HG02610 (cell line): ENCODE data around the gene SH3BP1.
"Not testable (repeated sequence)": the region's sequence is repeated elsewhere in the genome, so short reads cannot be mapped to it uniquely, and the experiment has no call there.

Source experiments
- ATAC-seq: cut with Tn5 transposase; IDR thresholded peaks from one replicate; pipeline ENCODE4 v1.9.1; 2021; ENCODE audit warnings: mild to moderate bottlenecking, moderate library complexity; ENCODE audit not compliant: unreplicated experiment

The SH3BP1 gene

DNA sequence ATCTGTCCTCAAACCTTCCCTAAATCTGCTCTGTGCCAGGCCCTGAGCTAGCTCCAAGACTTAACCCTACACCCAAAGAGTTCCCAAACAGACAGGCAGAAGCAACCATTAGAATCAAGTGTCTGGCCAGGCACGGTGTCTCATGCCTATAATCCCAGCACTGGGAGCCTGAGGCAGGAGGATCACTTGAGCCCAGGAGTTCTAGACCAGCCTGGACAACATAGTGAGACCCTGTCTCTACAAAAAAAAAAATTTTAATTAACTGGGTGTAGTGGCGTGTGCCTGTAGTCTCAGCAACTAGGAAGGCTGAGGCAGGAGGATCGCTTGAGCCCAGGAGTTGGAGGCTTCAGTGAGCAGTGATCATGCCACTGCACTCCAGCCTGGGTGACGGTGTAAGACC lies 17.1 kb downstream of the SH3BP1 start:
- not testable (repeated sequence) for ATAC-seq

DNA sequence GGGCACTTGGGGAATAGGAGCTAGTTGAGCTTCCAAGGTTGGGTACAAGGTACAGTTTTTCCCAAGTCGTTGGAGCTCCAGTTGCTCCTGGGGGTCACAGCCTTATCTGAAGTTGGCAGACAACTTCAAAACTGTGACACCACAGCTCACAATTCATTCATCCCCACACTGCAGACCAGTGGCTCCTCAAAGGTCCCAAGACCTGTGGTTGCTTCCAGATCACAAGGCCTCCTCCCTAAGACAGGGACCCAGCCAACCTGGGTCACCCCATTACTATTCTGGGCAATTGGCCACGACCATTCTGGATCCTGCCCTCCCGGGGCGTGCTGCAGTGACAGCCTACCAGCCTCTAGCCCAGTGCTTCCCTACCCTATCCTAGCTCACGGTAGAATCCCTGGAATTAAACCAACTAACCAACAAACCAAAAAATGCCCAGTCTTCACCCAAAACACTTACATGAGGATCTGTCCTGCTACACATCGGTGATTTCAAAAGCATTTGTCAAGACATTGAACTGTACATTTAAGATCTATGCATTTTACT lies 18.2 kb downstream of the SH3BP1 start:
- ATAC-seq, result no peak

DNA sequence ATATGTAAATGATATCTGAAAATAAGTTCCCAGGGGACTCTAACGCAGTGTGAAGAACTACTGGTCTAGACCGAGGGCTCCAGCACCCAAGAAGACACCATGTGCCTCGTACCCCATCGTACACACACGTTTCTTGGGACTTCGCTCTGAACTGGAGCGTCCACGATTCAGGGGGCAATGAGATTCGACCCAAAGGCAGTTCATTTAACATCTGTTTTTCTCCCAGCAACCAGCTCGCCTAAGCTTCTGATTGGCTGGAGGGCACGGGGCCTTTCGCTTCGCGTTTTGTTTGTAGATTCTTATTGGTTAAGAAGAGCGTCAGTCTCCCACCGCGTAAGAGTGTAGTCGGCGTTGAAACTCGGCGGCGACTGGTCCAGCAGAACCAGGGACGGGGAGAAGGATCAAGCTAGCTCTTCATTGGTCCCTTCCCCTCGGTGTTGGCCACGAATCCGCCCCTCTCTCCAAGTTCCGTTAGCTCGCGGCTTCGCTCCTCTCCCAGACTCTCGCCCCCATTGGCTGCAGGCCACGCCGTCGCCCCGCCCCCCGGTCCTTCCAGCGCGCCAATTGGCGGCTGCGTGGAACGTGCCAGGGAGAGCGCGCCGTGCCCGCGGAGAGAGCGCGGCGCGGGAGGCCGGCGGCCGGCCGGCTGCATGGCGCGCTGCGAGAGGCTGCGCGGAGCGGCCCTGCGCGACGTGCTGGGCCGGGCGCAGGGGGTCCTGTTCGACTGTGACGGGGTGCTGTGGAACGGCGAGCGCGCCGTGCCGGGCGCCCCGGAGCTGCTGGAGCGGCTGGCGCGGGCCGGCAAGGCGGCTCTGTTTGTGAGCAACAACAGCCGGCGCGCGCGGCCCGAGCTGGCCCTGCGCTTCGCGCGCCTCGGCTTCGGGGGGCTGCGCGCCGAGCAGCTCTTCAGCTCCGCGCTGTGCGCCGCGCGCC lies 18.9 kb downstream of the SH3BP1 start, which contains the start of gene PDXP:
Gene PDXP (plus strand): TSS at position 591 of the 933 bp plus-strand sequence. CDS start 60 bp downstream, at position 651.
- ATAC-seq, result peak; percentile 73

DNA sequence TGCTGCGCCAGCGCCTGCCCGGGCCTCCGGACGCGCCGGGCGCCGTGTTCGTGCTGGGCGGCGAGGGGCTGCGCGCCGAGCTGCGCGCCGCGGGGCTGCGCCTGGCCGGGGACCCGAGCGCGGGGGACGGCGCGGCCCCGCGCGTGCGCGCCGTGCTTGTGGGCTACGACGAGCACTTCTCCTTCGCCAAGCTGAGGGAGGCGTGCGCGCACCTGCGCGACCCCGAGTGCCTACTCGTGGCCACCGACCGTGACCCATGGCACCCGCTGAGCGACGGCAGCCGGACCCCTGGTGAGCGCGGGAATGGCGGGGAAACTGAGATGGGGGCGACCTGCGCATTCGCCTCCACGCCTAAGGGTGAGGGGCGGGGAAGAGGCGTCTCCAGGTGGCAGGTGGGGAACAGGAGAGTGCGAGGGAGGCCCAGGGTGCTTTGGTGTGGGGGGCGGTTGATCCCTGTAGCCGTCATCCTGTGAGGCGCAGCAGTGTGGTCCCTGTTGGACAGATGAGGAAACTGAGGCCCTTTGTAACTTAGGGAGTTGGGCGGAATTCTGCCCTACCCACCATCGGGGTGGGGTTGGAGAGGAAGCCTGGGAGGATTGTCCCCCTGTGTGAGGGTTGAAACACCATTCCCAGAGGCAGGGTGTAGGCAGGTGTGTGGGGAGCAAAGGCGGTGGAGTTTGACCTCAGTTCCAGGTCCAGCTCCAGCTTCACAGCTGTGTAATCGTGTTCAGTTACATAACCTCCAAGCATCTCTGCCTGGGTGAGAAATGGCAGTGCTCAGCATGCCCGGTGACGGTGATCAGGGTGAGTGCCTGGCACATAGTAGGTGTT lies 19.8 kb downstream of the SH3BP1 start:
- no peak for ATAC-seq

DNA sequence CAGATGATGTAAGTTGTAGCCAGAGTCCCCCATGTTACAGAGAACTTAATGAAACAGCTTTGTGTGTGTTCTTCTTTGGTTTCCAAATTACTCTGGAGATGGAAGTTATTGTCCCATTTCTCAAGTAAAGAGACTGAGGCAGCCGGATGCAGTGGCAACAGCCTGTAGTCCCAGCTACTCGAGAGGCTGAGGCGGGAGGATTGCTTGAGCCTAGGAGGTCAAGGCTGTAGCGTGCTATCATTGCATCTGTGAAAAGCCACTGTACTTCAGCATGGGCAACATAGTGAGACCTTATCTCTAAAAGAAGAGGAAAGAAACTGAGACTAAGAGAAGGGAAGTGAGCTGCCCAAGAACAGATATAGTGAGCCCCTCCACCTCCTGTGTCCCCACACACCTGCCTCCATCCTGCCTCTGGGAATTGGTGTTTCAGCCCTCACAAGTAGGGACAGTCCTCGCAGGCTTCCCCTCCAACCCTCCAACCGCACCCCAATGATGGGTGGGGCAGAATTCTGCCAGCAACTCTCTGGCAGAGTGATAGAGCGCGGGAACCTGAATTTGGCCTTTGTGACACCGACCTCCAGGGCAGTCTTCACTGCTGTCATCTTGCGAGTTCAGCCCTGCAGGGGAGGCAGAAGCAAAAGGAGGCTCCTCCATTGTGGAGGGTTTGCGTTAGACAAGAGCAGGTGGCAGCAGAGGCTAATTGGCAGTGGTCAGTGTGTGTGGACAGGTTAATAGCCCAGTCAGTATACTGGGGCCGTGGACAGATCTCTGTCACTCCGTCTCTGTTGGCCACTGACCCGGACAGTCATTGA lies 20.6 kb downstream of the SH3BP1 start:
- no peak for ATAC-seq

DNA sequence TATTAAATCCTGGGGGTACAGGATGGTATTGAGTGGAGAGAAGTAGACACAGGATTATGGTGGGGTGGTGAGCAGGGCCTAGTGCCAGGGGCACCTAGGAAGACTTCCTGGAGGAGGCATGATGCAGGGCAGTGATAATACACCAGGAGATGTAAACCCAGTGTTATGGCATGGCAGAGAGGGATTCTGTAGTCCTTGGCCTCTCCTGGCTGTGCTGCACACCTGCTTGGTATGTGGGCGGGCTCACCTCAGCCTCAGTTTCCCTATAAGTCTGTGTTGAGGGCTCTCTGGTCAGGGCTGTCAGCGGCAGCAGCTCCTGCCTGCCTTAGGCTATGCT lies 21.2 kb downstream of the SH3BP1 start:
- no peak for ATAC-seq

DNA sequence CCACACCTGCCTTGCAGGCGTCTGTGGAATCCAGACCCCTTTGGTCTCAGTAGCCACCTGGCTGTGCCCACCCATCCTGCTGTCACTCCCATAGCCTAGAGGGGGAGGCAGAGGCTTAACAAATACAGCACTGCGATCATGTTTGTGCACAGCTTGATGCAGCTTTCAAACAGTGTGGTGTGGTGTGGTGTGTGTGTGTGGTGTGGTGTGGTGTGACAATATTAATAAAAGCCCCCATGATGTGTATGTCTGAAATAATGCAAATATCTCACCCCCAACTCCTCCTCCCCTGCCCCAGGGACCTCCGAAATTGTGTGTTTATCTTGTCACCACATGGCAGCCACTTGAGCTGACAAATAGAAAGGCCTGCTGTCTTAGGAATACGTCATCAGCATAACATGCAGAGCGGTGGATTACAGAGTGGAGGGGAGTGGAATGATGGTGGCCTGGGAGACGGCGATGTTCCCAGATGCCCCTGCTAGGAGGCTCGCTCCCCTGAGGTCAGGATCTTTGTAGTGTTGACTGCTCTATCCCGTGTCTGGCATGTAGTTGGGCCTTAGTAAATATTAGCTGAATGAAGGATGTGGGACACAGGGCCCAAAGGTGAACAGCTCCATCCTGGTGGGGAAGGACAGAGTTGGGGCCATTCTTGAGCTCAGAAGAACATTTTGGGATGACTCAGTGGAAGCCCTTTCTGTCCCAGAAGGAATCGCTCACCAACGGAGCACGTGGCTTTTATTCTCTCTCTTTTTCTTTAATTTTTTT lies 21.9 kb downstream of the SH3BP1 start:
- ATAC-seq, result no peak

DNA sequence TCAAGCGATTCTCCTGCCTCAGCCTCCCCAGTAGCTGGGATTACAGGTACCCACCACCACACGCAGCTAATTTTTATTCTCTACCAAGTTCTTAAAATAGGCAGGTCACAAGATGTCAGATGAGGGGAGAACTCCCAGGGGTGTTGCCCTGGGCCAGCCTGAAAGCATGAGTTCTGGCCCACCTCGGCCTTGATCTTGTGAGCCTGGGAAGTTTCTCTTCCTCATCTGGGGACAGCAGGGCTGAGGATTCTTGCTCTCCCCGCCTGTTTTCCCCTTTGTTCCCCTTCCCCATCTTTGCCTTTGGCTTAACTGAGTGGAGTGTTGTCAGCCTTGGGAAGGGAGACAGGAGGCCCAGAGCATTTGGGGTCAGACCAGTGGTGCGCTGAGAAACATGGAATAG lies 22.6 kb downstream of the SH3BP1 start:
- no peak for ATAC-seq

DNA sequence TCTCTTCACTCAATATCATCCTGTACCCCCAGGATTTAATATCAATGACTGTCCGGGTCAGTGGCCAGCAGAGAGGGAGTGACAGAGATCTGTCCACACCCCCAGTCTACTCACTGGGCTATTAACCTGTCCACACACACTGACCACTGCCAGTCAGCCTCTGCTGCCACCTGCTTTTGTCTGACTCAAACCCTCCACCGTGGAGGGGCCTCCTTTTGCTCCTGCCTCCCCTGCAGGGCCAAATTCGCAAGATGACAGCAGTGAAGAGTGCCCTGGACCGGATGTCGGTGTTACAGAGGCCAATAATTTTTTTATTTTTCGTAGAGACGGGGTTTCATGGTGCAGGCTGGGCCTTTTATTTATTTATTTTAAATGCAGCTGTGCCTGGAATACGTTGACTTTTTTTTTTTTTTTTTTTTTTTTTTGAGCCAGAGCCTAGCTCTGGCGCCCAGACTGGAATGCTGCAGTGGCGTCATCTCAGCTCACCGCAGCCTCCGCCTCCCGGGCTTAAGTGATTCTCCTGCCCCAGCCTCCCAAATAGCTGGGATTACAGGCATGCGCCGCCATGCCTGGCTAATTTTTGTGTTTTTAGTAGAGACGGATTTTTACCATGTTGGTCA lies 24.2 kb downstream of the SH3BP1 start:
- no peak for ATAC-seq

DNA sequence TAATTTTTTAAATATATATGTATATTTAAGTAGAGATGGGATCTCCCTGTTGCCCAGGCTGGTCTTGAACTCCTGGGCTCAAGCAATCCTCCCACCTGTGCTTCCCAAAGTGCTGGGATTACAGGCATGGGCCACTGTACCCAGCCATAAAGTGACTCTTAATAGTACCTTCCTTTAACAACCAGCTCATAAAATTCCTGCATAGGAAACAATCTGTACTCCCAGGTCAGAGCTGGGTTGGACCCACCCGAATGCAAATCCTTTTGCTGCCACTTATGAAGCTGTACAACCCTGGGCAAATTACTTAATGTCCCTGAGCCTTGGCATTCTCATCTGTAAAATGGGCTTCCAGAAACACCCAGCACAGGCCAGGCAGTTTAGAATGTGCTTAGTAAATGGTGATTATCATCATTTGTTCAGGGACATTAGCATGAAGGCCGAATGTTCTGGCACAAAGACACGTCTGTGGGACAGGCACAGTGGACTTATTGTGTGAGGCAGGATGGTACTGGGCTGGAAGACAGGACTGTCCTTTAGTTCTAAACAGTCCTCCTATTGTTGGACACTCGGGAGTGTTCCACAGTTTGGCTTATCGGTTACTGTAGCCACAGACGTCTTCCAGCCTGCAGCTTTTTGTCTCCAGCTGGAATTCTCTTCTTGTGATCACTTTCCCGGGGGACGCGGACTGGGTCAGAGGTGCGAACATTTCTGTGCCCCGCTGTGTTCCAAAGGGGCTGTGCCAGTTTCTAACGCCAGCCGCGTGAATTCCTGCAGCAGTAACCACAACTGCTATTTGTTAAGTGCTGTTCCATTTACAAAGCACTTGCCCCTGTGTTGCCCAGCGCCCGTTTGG lies 25.0 kb downstream of the SH3BP1 start:
- ATAC-seq, result no peak

DNA sequence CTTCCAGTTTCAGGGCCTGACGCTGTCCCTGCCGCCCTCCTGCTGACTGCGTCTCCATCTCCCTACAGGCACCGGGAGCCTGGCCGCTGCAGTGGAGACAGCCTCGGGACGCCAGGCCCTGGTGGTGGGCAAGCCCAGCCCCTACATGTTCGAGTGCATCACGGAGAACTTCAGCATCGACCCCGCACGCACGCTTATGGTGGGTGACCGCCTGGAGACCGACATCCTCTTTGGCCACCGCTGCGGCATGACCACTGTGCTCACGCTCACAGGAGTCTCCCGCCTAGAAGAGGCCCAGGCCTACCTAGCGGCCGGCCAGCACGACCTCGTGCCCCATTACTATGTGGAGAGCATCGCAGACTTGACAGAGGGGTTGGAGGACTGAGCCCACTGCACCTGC lies 26.0 kb downstream of the SH3BP1 start:
- ATAC-seq, result no peak

DNA sequence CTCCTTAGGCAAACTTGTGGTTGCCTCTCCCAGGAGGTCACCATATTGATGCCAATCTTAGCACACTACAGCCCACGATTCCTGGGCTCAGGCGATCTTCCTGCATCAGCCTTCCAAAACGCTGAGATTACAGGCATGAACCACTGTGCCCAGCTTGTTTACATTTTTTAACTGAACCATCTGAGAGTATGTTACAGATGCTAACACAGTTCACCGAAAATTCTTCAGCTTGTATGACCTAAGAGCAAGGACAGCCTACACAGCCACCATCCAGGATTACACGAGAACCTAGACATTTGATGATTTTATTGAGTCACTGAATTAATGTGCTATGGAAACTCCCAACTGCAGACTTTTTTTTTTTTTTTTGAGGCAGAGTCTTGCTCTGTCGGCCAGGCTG lies 30.1 kb downstream of the SH3BP1 start:
- ATAC-seq, result no peak

DNA sequence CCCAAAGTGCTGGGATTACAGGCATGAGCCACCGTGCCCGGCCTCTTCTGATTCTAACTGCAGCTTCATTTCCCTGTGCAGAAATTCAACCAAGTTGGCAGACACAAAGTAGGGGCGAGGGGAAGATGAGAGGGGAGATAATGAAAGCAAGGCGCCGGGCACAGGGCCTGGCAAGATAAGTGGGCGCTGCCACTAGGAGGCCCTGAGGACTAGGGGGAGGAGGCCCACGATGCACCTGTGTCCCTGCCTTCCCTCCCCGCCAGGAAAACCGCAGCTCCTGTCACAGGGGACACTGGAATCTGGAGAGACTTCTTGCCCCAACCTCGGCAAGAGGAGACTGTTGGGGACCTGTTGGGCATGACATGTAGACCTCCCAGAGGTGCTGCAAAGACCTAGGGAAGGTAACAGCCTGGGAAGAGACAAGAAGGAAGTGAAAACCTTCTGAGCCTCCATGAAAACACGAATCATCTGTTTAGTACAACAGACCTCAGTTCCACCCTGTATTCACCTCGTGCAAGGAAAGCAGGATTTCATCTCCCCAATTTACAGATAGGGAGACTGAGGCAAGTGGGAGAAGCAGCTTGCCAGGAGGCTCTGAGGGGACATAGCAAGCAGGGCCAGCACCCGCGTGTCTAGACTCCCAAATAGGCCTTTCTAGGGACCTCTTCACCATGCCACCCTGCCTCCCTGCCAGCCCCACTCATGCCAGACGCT lies 32.9 kb downstream of the SH3BP1 start:
- no peak for ATAC-seq

DNA sequence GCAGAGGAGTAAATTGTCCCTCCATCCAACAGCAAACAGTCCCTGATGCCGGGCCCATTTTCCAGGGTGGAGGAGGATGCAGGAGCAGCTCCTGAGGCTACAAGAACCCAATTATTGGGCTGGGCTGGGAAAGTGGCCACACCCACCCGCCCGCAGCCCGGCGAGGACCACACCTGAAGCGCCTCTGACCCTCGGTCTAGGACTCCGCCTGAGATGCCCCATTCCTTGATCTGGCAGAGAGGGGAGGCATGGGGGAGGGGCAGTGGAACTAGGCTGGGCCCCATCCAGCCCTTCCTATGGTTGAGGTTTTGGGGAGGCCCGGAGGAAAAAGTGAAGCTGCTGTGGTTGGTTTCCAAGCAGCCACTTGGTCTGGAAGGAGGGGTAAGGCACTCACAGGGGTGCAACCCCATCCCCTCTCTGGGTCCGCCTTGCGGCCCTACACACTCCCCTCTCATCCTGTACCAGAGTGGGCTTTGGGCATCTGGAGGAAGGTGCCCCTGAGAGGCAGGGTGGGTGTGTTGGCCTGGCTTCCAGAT lies 33.5 kb downstream of the SH3BP1 start:
- ATAC-seq, result no peak

DNA sequence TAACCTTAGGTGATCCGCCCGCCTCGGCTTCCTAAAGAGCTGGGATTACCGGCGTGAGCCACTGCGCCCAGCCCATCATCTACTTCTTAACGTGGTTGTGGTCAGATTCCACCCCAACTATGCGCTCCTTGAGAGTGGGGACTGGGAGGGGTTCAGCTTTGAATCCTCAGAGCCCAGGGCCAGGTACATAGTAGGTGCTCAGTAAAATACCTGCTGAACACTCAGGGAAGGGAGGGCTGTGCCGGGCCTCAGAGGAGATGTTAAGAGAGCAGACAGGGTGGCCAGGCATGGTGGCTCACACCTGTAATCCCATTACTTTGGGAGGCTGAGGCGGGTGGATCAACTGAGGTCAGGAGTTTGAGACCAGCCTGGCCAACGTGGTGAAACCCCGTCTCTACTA lies 34.8 kb downstream of the SH3BP1 start:
- ATAC-seq, result no peak

DNA sequence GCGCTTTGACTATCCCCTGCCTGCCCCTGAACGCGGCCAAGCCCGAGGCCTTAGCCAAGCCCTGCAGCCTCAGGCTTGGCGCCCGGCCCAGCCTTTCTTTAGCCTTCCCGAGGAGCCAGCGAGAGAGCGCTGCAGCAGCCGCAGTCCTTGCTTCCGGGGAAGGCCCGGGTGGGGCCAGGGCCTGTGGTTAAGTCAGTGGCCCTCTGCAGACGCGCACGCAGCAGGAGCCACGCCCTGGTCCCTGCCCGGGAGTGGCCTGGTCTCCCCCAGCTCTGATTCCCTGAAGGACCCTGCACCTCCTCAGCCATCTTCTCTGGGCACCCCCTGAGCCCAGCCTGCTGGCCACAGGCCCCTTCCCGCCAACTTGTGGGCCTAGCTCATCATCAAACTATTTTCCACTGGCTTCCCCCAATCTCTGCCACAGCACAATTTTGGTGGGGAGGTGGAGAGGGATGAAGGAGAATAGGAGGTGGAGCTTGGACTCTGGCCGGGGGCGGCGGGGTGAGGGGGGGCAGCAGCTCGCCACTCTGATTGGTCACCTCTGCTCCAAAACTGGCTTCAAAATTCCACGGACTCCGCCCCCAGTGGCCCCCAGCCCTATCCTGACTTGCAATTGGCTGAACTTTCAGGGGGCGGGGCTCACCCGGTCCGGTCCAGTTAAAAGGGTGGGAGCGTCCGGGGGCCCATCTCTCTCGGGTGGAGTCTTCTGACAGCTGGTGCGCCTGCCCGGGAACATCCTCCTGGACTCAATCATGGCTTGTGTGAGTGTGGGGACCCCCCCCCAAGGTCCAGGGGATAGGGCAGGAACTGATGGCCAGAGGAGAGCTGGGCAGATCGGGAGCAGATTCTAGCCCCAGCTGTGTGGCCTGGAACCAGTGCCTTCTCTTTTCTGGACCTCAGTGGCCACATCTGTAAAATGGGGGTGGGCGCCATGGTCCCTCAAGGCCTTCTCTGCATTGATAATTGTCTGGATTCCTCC lies 35.8 kb downstream of the SH3BP1 start, which contains the start of gene LGALS1:
Gene LGALS1 (plus strand): TSS at position 686 of the 979 bp plus-strand sequence. CDS start 67 bp downstream, at position 753.
- peak; percentile 52 for ATAC-seq
